Mesendoderm (in vitro differentiated cells): Measurements from ENCODE around the gene SRC.

Experiments used
- DNase-seq: peaks from one replicate; pipeline ENCODE4 v3.0.0; 2013
- H2AK5ac ChIP-seq: 2 replicates; pipeline ENCODE4 v1.6.1; 2013; ENCODE audit warnings: low read length, inconsistent platforms
- H2BK120ac ChIP-seq: 2 replicates; pipeline ENCODE4 v1.6.1; 2013; ENCODE audit warnings: low read depth, mild to moderate bottlenecking, low read length, moderate library complexity, mixed read lengths
- H2BK15ac ChIP-seq: replicated peaks from 2 replicates; pipeline ENCODE4 v1.6.1; 2013; ENCODE audit warnings: low read depth, mild to moderate bottlenecking, moderate library complexity
- H2BK5ac ChIP-seq: 2 replicates; pipeline ENCODE4 v1.6.1; 2013; ENCODE audit warnings: low read length, inconsistent platforms
- H3K18ac ChIP-seq: 2 replicates; pipeline ENCODE4 v1.6.1; 2013; ENCODE audit warnings: mild to moderate bottlenecking, low read length, mixed read lengths
- H3K23ac ChIP-seq: one replicate; pipeline ENCODE4 v1.6.1; 2013; ENCODE audit warnings: low read length
- H3K27ac ChIP-seq: 2 replicates; pipeline ENCODE4 v1.5.1; 2013; ENCODE audit warnings: low read depth, mild to moderate bottlenecking, inconsistent platforms, low read length, moderate library complexity
- H3K27me3 ChIP-seq: 2 replicates; pipeline ENCODE4 v1.6.1; 2013; ENCODE audit warnings: low read length, control low read depth, mild to moderate bottlenecking, inconsistent platforms; ENCODE audit not compliant: insufficient read depth, poor library complexity
- H3K36me3 ChIP-seq: 2 replicates; pipeline ENCODE4 v1.6.1; 2013; ENCODE audit warnings: low read length, inconsistent platforms; ENCODE audit not compliant: control insufficient read depth, insufficient read depth
- H3K4ac ChIP-seq: one replicate; pipeline ENCODE4 v1.6.1; 2013; ENCODE audit warnings: low read depth, mild to moderate bottlenecking, low read length, moderate library complexity
- H3K4me1 ChIP-seq: 2 replicates; pipeline ENCODE4 v1.6.1; 2013; ENCODE audit warnings: low read depth, low read length, inconsistent platforms; ENCODE audit not compliant: control insufficient read depth
- H3K4me2 ChIP-seq: 2 replicates; pipeline ENCODE4 v1.6.1; 2013; ENCODE audit warnings: low read length
- H3K4me3 ChIP-seq: 2 replicates; pipeline ENCODE4 v1.5.1; 2013; ENCODE audit warnings: mild to moderate bottlenecking, low read length
- H3K56ac ChIP-seq: one replicate; pipeline ENCODE4 v1.6.1; 2013; ENCODE audit warnings: low read length
- H3K79me1 ChIP-seq: 2 replicates; pipeline ENCODE4 v1.6.1; 2013; ENCODE audit warnings: low read length, inconsistent platforms
- H3K79me2 ChIP-seq: 2 replicates; pipeline ENCODE4 v1.6.1; 2013; ENCODE audit warnings: mild to moderate bottlenecking, low read length; ENCODE audit not compliant: control insufficient read depth, insufficient read depth
- H3K9ac ChIP-seq: 2 replicates; pipeline ENCODE4 v1.6.1; 2013; ENCODE audit warnings: low read length, inconsistent platforms
- H4K5ac ChIP-seq: one replicate; pipeline ENCODE4 v1.6.1; 2013; ENCODE audit warnings: low read length
- H4K8ac ChIP-seq: one replicate; pipeline ENCODE4 v1.6.1; 2013; ENCODE audit warnings: low read depth, mild to moderate bottlenecking, control low read depth, low read length, moderate library complexity
- WGBS: extraction: QIAGEN DNeasy Blood & Tissue Kit; methylation state at CpG from one replicate; pipeline ENCODE4 v1.1.7; 2013; ENCODE audit warnings: low lambda C conversion rate, missing lambda C conversion rate; ENCODE audit not compliant: insufficient coverage; ENCODE audit errors: extremely low coverage; 5-methylcytosine and 5-hydroxymethylcytosine counted together

The SRC gene

DNA sequence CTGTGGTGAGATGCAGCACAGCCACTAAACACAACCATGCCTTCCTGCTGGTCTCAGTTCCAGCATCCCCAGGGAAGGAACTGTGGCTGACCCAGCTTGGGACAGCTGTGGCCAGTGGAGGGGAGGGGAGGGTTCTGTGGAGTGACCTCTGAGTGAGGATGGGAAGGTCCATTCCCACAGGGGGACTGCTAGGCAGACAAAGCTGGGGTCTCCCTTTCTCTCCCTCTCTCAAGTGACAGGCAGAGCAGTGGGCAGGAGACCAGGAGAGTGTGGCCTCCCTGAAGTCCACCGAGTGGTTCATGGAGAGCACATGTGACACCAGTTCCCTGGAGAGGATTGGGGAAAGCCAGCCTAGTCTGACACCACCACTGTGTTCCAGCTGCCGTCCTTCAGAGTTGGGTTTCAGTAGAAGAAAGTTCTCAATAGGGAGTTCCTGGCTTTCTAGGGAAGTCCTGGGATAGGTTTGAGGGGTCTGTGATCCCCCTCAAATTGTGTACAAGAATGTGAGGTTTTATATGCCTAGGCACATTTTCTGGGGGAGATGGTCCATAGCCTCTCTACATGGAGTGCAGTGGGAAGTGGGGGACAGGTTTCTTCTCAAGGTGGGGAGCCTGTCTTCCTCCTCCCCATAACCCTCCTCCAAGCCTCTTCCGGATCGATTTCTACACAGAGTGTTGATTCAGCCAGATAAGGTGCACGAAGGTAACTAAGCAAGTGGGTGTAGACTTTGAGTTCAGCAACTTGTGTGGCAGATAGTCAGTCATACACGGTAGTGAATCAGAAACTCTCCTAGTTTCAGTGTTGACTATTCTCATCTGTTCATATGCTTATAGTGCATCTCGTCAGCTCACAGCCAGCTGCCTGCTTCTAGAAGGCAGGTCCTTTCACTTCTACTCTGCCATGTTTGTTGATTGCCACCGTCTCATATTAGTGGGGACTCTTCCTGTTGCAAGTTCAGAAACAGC lies 37.6 kb upstream of the SRC start:
- Histone ChIP-seq H3K79me1 (peaks cover 22% of the 10 kb centered on the region), H3K23ac (peak overlapping the region; percentile 56), H3K79me2 (peaks cover 6% of the 10 kb centered on the region), H3K27ac (no peak overlapping the region), H3K36me3 (peaks cover 5% of the 10 kb centered on the region), H3K4me1 (no peaks in the 10 kb centered on the region), H3K4me3 (no peak overlapping the region), H4K8ac (no peak overlapping the region), H4K5ac (no peak overlapping the region), H3K4ac (no peak overlapping the region), H3K18ac (no peak overlapping the region), H3K56ac (no peak overlapping the region), H2BK15ac (no peak overlapping the region), H3K4me2 (no peak overlapping the region), H2AK5ac (no peak overlapping the region), H2BK120ac (no peak overlapping the region), H3K9ac (no peak overlapping the region), H3K27me3 (no peaks in the 10 kb centered on the region), H2BK5ac (no peak overlapping the region)
- DNase-seq: no peak
- no CpG with 5 or more reads among the region's 8 CpGs for WGBS

DNA sequence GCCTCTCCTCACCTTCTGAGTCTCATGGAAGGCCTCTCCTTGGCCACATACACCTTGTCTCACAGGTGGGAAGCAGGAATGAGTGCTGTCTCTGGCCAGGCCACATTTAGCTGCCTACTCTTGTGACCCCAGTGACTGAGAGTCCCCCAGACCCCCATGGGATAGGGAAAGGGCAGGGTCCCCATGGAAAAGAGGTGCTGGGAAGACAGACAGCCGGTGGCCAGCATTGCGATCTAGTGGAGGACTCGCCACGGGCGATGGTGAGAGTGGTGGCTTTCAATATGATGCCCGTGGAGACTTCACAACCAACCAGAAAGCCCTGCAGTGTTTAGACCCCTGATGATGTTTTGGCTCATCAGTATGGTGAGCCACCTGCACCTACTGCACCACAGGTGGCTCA lies 36.6 kb upstream of the SRC start:
- no peak overlapping the region for H2AK5ac ChIP-seq
- no peak overlapping the region for H3K56ac ChIP-seq
- no peaks in the 10 kb centered on the region for H3K27me3 ChIP-seq
- no peak overlapping the region for H3K4ac ChIP-seq
- peaks cover 22% of the 10 kb centered on the region for H3K79me1 ChIP-seq
- H3K23ac ChIP-seq: no peak overlapping the region
- no peak overlapping the region for H4K8ac ChIP-seq
- peaks cover 6% of the 10 kb centered on the region for H3K79me2 ChIP-seq
- no peak overlapping the region for H2BK5ac ChIP-seq
- no peak overlapping the region for H3K4me3 ChIP-seq
- H3K27ac ChIP-seq: no peak overlapping the region
- no peak for DNase-seq
- H3K9ac ChIP-seq: no peak overlapping the region
- H4K5ac ChIP-seq: no peak overlapping the region
- no peak overlapping the region for H2BK120ac ChIP-seq
- H3K4me2 ChIP-seq: no peak overlapping the region
- no CpG with 5 or more reads among the region's 6 CpGs for WGBS
- no peak overlapping the region for H3K18ac ChIP-seq
- peaks cover 3% of the 10 kb centered on the region for H3K36me3 ChIP-seq
- peaks cover 7% of the 10 kb centered on the region for H3K4me1 ChIP-seq
- no peak overlapping the region for H2BK15ac ChIP-seq

DNA sequence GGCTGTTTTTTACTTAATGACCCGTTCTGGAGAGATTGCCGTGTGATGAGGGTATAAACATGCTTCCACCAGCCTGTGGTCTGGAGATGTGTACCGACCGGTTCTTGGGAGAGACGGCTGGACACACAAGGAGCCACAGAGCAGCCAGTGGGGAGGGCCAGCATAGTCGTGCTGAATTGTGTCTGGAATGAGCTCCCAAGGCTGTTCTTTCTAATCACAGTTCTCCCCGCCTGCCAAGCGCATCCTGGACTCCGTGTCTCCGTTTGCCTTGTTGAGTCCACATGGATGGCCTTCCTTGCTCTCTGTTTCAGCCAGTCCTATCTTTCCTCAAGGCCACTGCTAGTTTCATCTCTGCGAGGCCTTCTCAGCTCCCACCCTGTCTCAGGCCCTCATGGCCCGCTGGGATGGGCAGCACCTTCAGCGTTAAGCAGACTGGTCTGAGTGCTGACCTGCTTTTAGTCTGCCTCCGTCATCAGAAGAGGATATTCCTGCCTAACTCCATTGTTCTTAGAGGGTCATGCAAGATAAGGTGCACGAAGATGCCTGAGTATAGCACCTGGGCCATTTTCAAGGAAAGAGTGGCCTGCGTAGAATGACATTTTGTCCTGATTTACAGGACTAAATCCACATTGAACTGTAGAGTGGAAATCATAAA lies 35.9 kb upstream of the SRC start:
- no peak overlapping the region for H3K27ac ChIP-seq
- H3K27me3 ChIP-seq: no peaks in the 10 kb centered on the region
- H3K56ac ChIP-seq: peak overlapping the region; percentile 50
- no peak overlapping the region for H3K18ac ChIP-seq
- H2BK5ac ChIP-seq: peak overlapping the region; percentile 17
- H3K4ac ChIP-seq: no peak overlapping the region
- no peak overlapping the region for H4K8ac ChIP-seq
- DNase-seq: no peak
- peaks cover 3% of the 10 kb centered on the region for H3K36me3 ChIP-seq
- no peak overlapping the region for H3K9ac ChIP-seq
- H2BK120ac ChIP-seq: no peak overlapping the region
- H2AK5ac ChIP-seq: no peak overlapping the region
- H2BK15ac ChIP-seq: no peak overlapping the region
- no peak overlapping the region for H3K4me2 ChIP-seq
- no peak overlapping the region for H3K4me3 ChIP-seq
- peaks cover 22% of the 10 kb centered on the region for H3K79me1 ChIP-seq
- no peak overlapping the region for H4K5ac ChIP-seq
- H3K4me1 ChIP-seq: peaks cover 11% of the 10 kb centered on the region
- H3K23ac ChIP-seq: no peak overlapping the region
- no CpG with 5 or more reads among the region's 16 CpGs for WGBS
- peaks cover 6% of the 10 kb centered on the region for H3K79me2 ChIP-seq

DNA sequence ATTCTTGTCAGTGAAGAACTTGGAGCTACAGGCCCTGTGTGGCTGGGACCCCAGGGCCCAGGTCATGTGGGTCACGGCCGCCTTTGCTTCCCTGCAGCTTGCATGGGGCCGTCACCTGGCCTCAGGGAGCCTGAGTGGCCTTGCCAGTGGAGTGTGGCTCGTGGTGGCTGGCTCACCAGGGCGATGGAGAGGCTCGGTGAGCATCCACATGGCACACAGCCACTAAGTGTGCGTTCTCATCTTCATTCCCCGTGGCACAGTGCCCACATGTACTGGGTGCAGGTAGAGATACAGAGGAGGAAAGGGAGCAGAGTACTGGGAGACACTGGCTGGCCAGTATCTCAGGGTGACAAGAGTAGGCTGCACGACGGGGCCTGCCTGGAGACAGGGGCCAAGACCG lies 35.0 kb upstream of the SRC start:
- H3K23ac ChIP-seq: no peak overlapping the region
- H2BK120ac ChIP-seq: no peak overlapping the region
- H3K4me2 ChIP-seq: no peak overlapping the region
- no peak overlapping the region for H4K8ac ChIP-seq
- H3K4me3 ChIP-seq: no peak overlapping the region
- H3K36me3 ChIP-seq: peaks cover 3% of the 10 kb centered on the region
- peak overlapping the region; percentile 27 for H2BK5ac ChIP-seq
- H3K27ac ChIP-seq: no peak overlapping the region
- no peak for DNase-seq
- H3K4me1 ChIP-seq: peaks cover 19% of the 10 kb centered on the region
- peaks cover 21% of the 10 kb centered on the region for H3K79me1 ChIP-seq
- H3K4ac ChIP-seq: no peak overlapping the region
- H3K79me2 ChIP-seq: peaks cover 6% of the 10 kb centered on the region
- peak overlapping the region; percentile 62 for H2AK5ac ChIP-seq
- H3K56ac ChIP-seq: peak overlapping the region; percentile 78
- H3K27me3 ChIP-seq: no peaks in the 10 kb centered on the region
- H2BK15ac ChIP-seq: no peak overlapping the region
- WGBS: no CpG with 5 or more reads among the region's 11 CpGs
- H3K18ac ChIP-seq: peak overlapping the region; percentile 9
- no peak overlapping the region for H4K5ac ChIP-seq
- peak overlapping the region; percentile 28 for H3K9ac ChIP-seq

DNA sequence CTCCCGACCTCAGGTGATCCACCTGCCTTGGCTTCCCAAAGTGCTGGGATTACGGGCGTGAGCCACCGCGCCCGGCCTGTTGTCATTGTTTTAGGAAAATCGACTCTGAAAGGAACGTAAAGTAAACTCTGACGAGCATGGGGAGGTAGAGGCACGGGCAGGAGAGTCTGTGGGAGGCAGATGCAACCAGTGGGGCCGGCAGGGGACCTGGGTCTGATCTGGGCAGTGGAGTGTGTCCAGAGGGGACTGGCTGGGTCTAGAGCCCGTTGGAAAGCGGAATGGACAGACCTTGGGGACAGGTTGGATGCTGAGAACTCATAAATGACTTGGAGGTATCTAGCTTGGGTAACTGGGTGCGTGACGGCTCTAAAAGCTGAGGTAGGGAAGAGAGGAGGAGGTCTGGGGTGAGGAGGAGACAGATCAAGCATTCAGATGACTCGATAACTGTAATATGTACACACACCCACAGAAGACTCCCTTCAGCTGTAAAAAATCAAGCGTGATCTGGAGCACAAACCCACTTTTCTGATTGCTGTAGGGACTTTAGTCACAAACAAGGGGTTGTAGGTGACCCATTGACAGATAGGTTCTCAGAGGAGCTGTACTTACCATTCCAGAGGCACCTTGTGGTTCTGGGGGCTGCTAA lies 34.1 kb upstream of the SRC start:
- H3K79me2 ChIP-seq: peaks cover 6% of the 10 kb centered on the region
- no peak for DNase-seq
- no peak overlapping the region for H2BK15ac ChIP-seq
- no peak overlapping the region for H4K8ac ChIP-seq
- peak overlapping the region; percentile 32 for H2AK5ac ChIP-seq
- H4K5ac ChIP-seq: no peak overlapping the region
- no peak overlapping the region for H3K9ac ChIP-seq
- H3K56ac ChIP-seq: no peak overlapping the region
- peaks cover 20% of the 10 kb centered on the region for H3K4me1 ChIP-seq
- H2BK5ac ChIP-seq: no peak overlapping the region
- no peak overlapping the region for H3K27ac ChIP-seq
- H3K4me2 ChIP-seq: no peak overlapping the region
- no peak overlapping the region for H3K4me3 ChIP-seq
- H2BK120ac ChIP-seq: no peak overlapping the region
- no peak overlapping the region for H3K4ac ChIP-seq
- no peak overlapping the region for H3K18ac ChIP-seq
- no peak overlapping the region for H3K23ac ChIP-seq
- WGBS: no CpG with 5 or more reads among the region's 17 CpGs
- H3K79me1 ChIP-seq: peaks cover 21% of the 10 kb centered on the region
- peaks cover 3% of the 10 kb centered on the region for H3K36me3 ChIP-seq
- no peaks in the 10 kb centered on the region for H3K27me3 ChIP-seq
